ENCODE data around the gene SLC19A1. TPM values are rescaled to one million over a fixed set of nuclear protein-coding genes. Genes with fewer than 3 reads are reported as not detected.

Gene SLC19A1
- total RNA-seq, 2 donors from 2014 or later = 12.2 to 15.5 TPM

DNA sequence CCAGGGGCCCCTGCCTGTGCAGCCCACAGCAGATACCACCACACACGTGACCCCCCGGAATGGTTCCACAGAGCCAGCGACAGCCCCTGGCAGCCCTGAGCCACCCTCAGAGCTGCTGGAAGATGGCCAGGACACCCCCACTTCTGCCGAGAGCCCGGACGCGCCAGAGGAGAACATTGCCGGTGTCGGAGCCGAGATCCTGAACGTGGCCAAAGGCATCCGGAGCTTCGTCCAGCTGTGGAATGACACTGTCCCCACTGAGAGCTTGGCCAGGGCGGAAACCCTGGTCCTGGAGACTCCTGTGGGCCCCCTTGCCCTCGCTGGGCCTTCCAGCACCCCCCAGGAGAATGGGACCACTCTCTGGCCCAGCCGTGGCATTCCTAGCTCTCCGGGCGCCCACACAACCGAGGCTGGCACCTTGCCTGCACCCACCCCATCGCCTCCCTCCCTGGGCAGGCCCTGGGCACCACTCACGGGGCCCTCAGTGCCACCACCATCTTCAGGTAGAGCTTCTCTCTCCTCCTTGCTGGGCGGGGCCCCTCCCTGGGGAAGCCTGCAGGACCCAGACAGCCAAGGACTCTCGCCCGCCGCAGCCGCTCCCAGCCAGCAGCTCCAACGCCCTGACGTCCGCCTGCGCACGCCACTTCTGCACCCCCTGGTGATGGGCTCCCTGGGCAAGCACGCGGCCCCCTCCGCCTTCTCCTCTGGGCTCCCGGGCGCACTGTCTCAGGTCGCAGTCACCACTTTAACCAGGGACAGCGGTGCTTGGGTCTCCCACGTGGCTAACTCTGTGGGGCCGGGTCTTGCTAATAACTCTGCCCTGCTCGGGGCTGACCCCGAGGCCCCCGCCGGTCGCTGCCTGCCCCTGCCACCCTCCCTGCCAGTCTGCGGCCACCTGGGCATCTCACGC, 86.3 kb downstream of the SLC19A1 start:
- Histone ChIP-seq H3K4me1 (replicated peaks) (peaks cover 9% of the 10 kb centered on the region), H3K27ac (peak overlapping the region; percentile 28 to 41), H3K27me3 (replicated peaks; ENCODE audit: insufficient read depth) (no peaks in the 10 kb centered on the region), H3K9me3 (no peaks in the 10 kb centered on the region), H3K36me3 (no peaks in the 10 kb centered on the region), H3K4me3 (peak overlapping the region; percentile 14 to 15)
- no peak for DNase-seq (ENCODE audit: low spot score)
- TF ChIP-seq, protein P1, sequence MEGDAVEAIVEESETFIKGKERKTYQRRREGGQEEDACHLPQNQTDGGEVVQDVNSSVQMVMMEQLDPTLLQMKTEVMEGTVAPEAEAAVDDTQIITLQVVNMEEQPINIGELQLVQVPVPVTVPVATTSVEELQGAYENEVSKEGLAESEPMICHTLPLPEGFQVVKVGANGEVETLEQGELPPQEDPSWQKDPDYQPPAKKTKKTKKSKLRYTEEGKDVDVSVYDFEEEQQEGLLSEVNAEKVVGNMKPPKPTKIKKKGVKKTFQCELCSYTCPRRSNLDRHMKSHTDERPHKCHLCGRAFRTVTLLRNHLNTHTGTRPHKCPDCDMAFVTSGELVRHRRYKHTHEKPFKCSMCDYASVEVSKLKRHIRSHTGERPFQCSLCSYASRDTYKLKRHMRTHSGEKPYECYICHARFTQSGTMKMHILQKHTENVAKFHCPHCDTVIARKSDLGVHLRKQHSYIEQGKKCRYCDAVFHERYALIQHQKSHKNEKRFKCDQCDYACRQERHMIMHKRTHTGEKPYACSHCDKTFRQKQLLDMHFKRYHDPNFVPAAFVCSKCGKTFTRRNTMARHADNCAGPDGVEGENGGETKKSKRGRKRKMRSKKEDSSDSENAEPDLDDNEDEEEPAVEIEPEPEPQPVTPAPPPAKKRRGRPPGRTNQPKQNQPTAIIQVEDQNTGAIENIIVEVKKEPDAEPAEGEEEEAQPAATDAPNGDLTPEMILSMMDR (IDR thresholded peaks at IDR 0.05) = no peak
- TF ChIP-seq POLR2AphosphoS5 (IDR thresholded peaks at IDR 0.05) (no peak), POLR2A (IDR thresholded peaks at IDR 0.05) (no peak)
- intact Hi-C loops (cut with DNase I) = no loop called here
- WGBS = 55% methylated on average over 47 of the region's 47 CpGs

DNA sequence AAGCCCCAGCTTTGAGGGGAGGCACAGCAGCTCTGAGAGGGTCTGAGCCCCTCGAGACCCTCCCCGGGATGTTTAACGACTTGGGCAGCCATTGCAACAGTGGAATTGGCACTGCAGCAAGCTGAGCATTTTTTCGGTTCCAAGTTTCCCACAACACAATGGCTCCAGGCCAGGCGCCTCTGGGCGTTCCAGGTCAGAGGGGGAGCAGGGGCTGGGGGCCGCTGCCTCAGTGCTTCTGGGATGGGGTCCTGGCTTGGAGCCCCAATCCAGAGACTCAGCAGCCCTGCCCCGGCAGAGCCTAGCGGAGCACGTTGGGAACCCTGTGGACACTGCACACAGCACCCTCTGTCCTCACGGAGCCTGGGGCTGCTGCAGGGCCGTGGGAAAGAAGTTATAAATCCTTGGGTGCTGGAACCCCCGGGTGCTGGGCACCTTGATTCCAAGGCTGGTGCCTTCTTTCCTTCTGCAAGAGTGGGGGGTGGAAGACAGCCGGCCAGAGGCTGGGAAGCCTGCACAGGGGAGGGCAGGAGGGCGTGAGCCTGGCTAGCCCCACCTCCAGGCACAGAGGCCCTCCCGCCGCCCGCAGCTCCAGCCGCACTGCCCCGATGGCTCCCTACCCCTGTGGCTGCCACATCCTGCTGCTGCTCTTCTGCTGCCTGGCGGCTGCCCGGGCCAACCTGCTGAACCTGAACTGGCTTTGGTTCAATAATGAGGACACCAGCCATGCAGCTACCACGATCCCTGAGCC, 87.1 kb downstream of the SLC19A1 start:
- intact Hi-C loops (cut with DNase I) = no loop called here
- TF ChIP-seq, protein P1 (IDR thresholded peaks at IDR 0.05) = no peak
- peak; percentile 10 for TF ChIP-seq POLR2AphosphoS5 (IDR thresholded peaks at IDR 0.05)
- TF ChIP-seq POLR2A (IDR thresholded peaks at IDR 0.05) = peak; percentile 40
- Histone ChIP-seq H3K36me3 (no peaks in the 10 kb centered on the region), H3K9me3 (no peaks in the 10 kb centered on the region), H3K27ac (peak overlapping the region; percentile 28 to 41), H3K4me3 (peak overlapping the region; percentile 14 to 15), H3K27me3 (replicated peaks; ENCODE audit: insufficient read depth) (no peaks in the 10 kb centered on the region), H3K4me1 (replicated peaks) (peaks cover 9% of the 10 kb centered on the region)
- 16% methylated on average over 20 of the region's 23 CpGs for WGBS
- DNase-seq (ENCODE audit: low spot score) = peak; percentile 61

DNA sequence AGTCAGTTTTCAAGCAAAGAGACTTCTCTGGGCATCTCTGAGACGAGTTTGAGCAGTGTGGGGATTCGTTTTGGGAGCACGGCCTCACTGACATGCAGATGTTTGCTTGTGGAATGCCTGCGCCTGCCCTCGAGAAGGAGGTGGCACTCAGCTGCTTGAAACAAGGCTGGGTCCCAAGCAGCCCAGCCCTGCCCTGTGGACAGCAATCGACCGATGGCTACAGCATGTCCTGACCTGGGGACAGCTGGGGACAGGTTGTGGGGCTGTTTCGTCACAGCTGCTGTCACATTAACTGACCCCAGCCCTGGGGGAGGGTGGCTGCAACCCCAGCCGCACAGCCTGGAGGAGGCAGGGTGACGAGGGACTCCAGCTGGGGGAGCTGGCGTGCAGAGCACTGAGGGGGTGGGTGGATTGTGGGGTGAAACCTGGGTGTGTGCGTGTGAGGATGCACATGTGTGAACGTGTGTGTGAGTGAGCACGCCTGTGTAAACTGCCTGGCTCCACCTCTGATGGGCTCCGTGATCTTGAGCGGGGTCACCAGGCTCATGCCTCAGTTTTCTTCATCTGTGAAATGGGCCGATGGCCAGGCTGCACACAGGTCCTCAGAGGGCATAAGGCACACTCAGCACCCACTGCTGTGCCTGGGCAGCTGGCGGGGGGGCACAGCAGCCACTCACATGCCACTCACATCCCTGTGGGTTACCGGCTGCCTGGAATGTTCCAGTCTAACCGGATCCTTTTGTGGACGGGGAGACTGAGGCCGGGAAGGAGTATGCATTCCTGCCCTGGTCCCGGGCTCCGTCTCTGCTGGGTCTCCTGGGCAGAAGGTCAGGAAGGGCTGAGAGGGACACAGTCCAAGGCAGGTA, 87.9 kb downstream of the SLC19A1 start:
- TF ChIP-seq, protein P1 (IDR thresholded peaks at IDR 0.05) = no peak
- TF ChIP-seq POLR2A (IDR thresholded peaks at IDR 0.05) = no peak
- TF ChIP-seq POLR2AphosphoS5 (IDR thresholded peaks at IDR 0.05) = no peak
- Histone ChIP-seq H3K4me3 (peak overlapping the region in 1 of 2 donors; percentile 14), H3K27ac (peak overlapping the region; percentile 14 to 46), H3K36me3 (no peaks in the 10 kb centered on the region), H3K9me3 (no peaks in the 10 kb centered on the region), H3K4me1 (replicated peaks) (peaks cover 9% of the 10 kb centered on the region), H3K27me3 (replicated peaks; ENCODE audit: insufficient read depth) (no peaks in the 10 kb centered on the region)
- 42% methylated on average over 24 of the region's 24 CpGs for WGBS
- intact Hi-C loops (cut with DNase I) = no loop called here
- DNase-seq (ENCODE audit: low spot score) = no peak

DNA sequence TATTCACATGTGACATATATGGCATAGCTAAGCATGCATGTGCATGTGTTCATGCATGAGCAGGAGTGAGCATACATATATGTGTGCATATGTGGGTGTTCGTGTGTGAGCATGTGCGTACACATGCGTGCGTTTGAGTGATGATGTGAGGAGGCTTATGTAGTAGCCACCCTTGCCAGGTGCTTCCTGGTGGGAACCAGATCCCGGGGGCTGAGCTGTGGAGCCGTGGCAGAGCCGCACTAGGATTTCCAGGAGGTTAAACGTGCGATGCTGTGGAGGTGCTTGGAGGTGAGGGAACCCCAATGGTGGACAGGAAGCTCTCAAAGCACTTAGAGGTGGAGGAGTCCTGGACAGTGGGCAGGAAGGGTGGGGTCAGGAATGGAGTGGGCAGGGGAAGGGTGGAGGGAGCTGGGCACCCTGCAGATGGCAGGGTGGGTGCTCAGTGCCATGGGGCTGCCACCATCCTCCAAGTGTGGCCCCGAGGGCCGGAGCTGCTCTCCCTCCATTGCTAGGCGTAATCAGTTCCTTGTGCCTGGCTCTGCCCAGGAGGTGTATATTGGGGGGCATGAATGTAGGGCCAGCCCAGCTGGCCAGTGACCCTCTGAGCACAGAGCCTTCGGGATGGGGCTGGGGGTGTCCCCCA, 88.8 kb downstream of the SLC19A1 start:
- TF ChIP-seq, protein P1 (IDR thresholded peaks at IDR 0.05) = no peak
- TF ChIP-seq POLR2AphosphoS5 (IDR thresholded peaks at IDR 0.05) = no peak
- TF ChIP-seq POLR2A (IDR thresholded peaks at IDR 0.05) = no peak
- no peak for DNase-seq (ENCODE audit: low spot score)
- Histone ChIP-seq H3K27me3 (replicated peaks; ENCODE audit: insufficient read depth) (no peaks in the 10 kb centered on the region), H3K9me3 (no peaks in the 10 kb centered on the region), H3K4me1 (replicated peaks) (peaks cover 9% of the 10 kb centered on the region), H3K36me3 (no peaks in the 10 kb centered on the region), H3K27ac (peak overlapping the region; percentile 14 to 46), H3K4me3 (no peak overlapping the region)
- intact Hi-C loops (cut with DNase I) = no loop called here
- 74% methylated on average over 13 of the region's 13 CpGs for WGBS

All from prostate gland (tissue), 2 donors.